H1 (cell line): Measurements from ENCODE around the gene MELK. TPM values are rescaled to one million over a fixed set of nuclear protein-coding genes. Genes with fewer than 3 reads are reported as not detected.

ENCODE experiments used
- CTCF ChIA-PET: fragments of 300-600 bp; sonication (Branson Sonifier 250); formaldehyde crosslinking; loops from one replicate; lab custom pipeline; 2021; ENCODE audit not compliant: partially characterized antibody; lab: Charles Lee
- POLR2A ChIA-PET: fragments of 300-600 bp; sonication (Branson Sonifier 250); formaldehyde crosslinking; loops from one replicate; lab custom pipeline; 2021; ENCODE audit warnings: inconsistent platforms; ENCODE audit not compliant: partially characterized antibody; lab: Charles Lee
- DNase-seq, 2 experiments: peaks; one replicate each; pipeline versions ENCODE4 v3.0.0 to v3.0.0-alpha.2; 2010 to 2022; ENCODE audit warnings: low spot score in 2 of 2, low read depth in 1 of 2, mixed read lengths in 1 of 2
- FAIRE-seq: peaks from 2 replicates; lab custom pipeline; 2011; peaks lifted over from hg19 to GRCh38; lab: Jason Lieb, UNC
- H2AFZ ChIP-seq: 2 replicates; pipeline ENCODE4 v1.8.1; 2012; ENCODE audit warnings: low read length, inconsistent platforms
- H2AK5ac ChIP-seq: 2 replicates; pipeline ENCODE4 v1.6.1; 2013; ENCODE audit warnings: low read depth, low read length
- H2BK120ac ChIP-seq: replicated peaks from 2 replicates; pipeline ENCODE3; 2013; ENCODE audit warnings: low read depth, low read length, inconsistent platforms
- H2BK12ac ChIP-seq: 2 replicates; pipeline ENCODE4 v1.6.1; 2013; ENCODE audit warnings: low read depth, low read length
- H2BK15ac ChIP-seq: 2 replicates; pipeline ENCODE4 v1.6.1; 2013; ENCODE audit warnings: low read length
- H2BK20ac ChIP-seq: 2 replicates; pipeline ENCODE4 v1.6.1; 2013; ENCODE audit warnings: low read length
- H2BK5ac ChIP-seq: 2 replicates; pipeline ENCODE4 v1.6.1; 2013; ENCODE audit warnings: low read depth, low read length
- H3K14ac ChIP-seq: 2 replicates; pipeline ENCODE4 v1.6.1; 2013; ENCODE audit warnings: inconsistent platforms; ENCODE audit not compliant: insufficient read length
- H3K18ac ChIP-seq: 2 replicates; pipeline ENCODE4 v1.6.1; 2013; ENCODE audit warnings: low read length; ENCODE audit errors: extremely low read depth
- H3K23ac ChIP-seq: 2 replicates; pipeline ENCODE4 v1.6.1; 2013; ENCODE audit warnings: inconsistent platforms; ENCODE audit not compliant: insufficient read length
- H3K23me2 ChIP-seq: 2 replicates; pipeline ENCODE4 v1.6.1; 2013; ENCODE audit warnings: low read depth, low read length
- H3K27ac ChIP-seq: 2 replicates; pipeline ENCODE4 v1.6.1; 2011; ENCODE audit warnings: low read depth, low read length, inconsistent platforms
- H3K27me3 ChIP-seq, 4 experiments: replicated peaks in 1 of 4; 1 replicate in 1 of 4; 2 replicates in 3 of 4; pipeline versions ENCODE4 v1.6.1 to v1.8.1; 2011 to 2013; ENCODE audit warnings: low read length in 3 of 4, mild to moderate bottlenecking in 3 of 4, inconsistent platforms in 2 of 4, mixed read lengths in 2 of 4, moderate library complexity in 1 of 4; ENCODE audit not compliant: control insufficient read depth in 3 of 4, insufficient read depth in 3 of 4; ENCODE audit errors: extremely low read depth in 1 of 4
- H3K36me3 ChIP-seq, 4 experiments: 2 replicates each; pipeline versions ENCODE4 v1.6.1 to v1.8.1; 2011 to 2013; ENCODE audit warnings: mild to moderate bottlenecking in 4 of 4, low read length in 3 of 4, moderate library complexity in 2 of 4, control low read depth in 1 of 4, inconsistent platforms in 1 of 4; ENCODE audit not compliant: insufficient read depth in 4 of 4, control insufficient read depth in 2 of 4
- H3K4ac ChIP-seq: replicated peaks from 2 replicates; pipeline ENCODE3; 2013; ENCODE audit warnings: low read length, low read depth, mixed read lengths, inconsistent platforms; ENCODE audit not compliant: insufficient read length
- H3K4me1 ChIP-seq, 4 experiments: replicated peaks in 1 of 4; 1 replicate in 1 of 4; 2 replicates in 3 of 4; pipeline versions ENCODE4 v1.6.1 to v1.8.1; 2011 to 2013; ENCODE audit warnings: low read length in 3 of 4, inconsistent platforms in 2 of 4, mixed read lengths in 1 of 4; ENCODE audit not compliant: insufficient read depth in 4 of 4, control insufficient read depth in 3 of 4
- H3K4me2 ChIP-seq, 2 experiments: 2 replicates each; pipeline versions ENCODE4 v1.6.1 to v1.8.1; 2011 to 2013; ENCODE audit warnings: low read depth in 2 of 2, low read length in 2 of 2, control low read depth in 1 of 2, inconsistent platforms in 1 of 2, mild to moderate bottlenecking in 1 of 2; ENCODE audit not compliant: insufficient read depth in 1 of 2
- H3K4me3 ChIP-seq, 4 experiments: fragments of 200-600, 300-600 bp in 1 of 4; sonication (generic), shearing (Covaris generic), sonication (Bioruptor Twin) in 1 of 4; 2 replicates each; pipeline versions ENCODE4 v1.5.1 to v1.8.1; 2011 to 2016; ENCODE audit warnings: low read length in 4 of 4, low read depth in 3 of 4, control low read depth in 2 of 4, inconsistent platforms in 2 of 4, mild to moderate bottlenecking in 2 of 4, mixed read lengths in 1 of 4, moderate library complexity in 1 of 4; ENCODE audit not compliant: insufficient read depth in 2 of 4; ENCODE audit errors: extremely low read depth in 1 of 4
- H3K56ac ChIP-seq: replicated peaks from 2 replicates; pipeline ENCODE3; 2013; ENCODE audit warnings: low read depth, mild to moderate bottlenecking, mixed read lengths, low read length, inconsistent platforms; ENCODE audit not compliant: insufficient read length
- H3K79me1 ChIP-seq: 2 replicates; pipeline ENCODE4 v1.6.1; 2013; ENCODE audit warnings: low read depth, low read length, control low read depth
- H3K79me2 ChIP-seq, 2 experiments: 2 replicates each; pipeline versions ENCODE4 v1.6.1 to v1.8.1; 2012 to 2013; ENCODE audit warnings: low read length in 2 of 2, mild to moderate bottlenecking in 2 of 2, inconsistent platforms in 1 of 2; ENCODE audit not compliant: insufficient read depth in 2 of 2, control insufficient read depth in 1 of 2
- H3K9ac ChIP-seq, 4 experiments: replicated peaks in 1 of 4; 1 replicate in 1 of 4; 2 replicates in 3 of 4; pipeline versions ENCODE4 v1.6.1 to v1.8.1; 2011 to 2013; ENCODE audit warnings: low read depth in 3 of 4, low read length in 3 of 4, control low read depth in 2 of 4, mild to moderate bottlenecking in 2 of 4, moderate library complexity in 2 of 4, inconsistent platforms in 1 of 4; ENCODE audit errors: extremely low read depth in 1 of 4
- H3K9me3 ChIP-seq, 2 experiments: 2 replicates each; pipeline versions ENCODE4 v1.6.1 to v1.8.1; 2012 to 2013; ENCODE audit warnings: mild to moderate bottlenecking in 2 of 2, moderate library complexity in 2 of 2, control low read depth in 1 of 2, inconsistent platforms in 1 of 2, low read depth in 1 of 2, low read length in 1 of 2, mixed read lengths in 1 of 2; ENCODE audit not compliant: insufficient read depth in 2 of 2
- H4K20me1 ChIP-seq, 2 experiments: replicated peaks in 1 of 2; 2 replicates each; pipeline versions ENCODE3 to v1.8.1; 2011 to 2013; ENCODE audit warnings: inconsistent platforms in 2 of 2, low read length in 2 of 2, mild to moderate bottlenecking in 1 of 2; ENCODE audit not compliant: insufficient read depth in 2 of 2, control insufficient read depth in 1 of 2
- H4K5ac ChIP-seq: 2 replicates; pipeline ENCODE4 v1.6.1; 2013; ENCODE audit warnings: low read length, low read depth, mixed read lengths, inconsistent platforms; ENCODE audit not compliant: insufficient read length
- H4K8ac ChIP-seq: 2 replicates; pipeline ENCODE4 v1.8.0; 2013; ENCODE audit warnings: mild to moderate bottlenecking, moderate library complexity, low read length, inconsistent platforms; ENCODE audit not compliant: insufficient read depth; ENCODE audit errors: extremely low read depth
- H4K91ac ChIP-seq: replicated peaks from 2 replicates; pipeline ENCODE3; 2013; ENCODE audit warnings: low read length, mixed read lengths, inconsistent platforms; ENCODE audit not compliant: insufficient read length
- CTCF ChIP-seq, 3 experiments: IDR thresholded peaks; 1 replicate in 2 of 3; 2 replicates in 1 of 3; pipeline versions ENCODE4 v1.5.1 to v1.6.1; 2011; ENCODE audit warnings: low read length in 3 of 3, mild to moderate bottlenecking in 3 of 3, inconsistent platforms in 2 of 3, low read depth in 1 of 3, moderate library complexity in 1 of 3; ENCODE audit not compliant: insufficient read depth in 1 of 3; ENCODE audit errors: control extremely low read depth in 1 of 3
- MAFK ChIP-seq: IDR thresholded peaks from 2 replicates; pipeline ENCODE4 v1.6.1; 2012; ENCODE audit warnings: low read depth, mild to moderate bottlenecking, improper control_type of control experiment, low read length
- RFX5 ChIP-seq: IDR thresholded peaks from 2 replicates; pipeline ENCODE4 v1.6.1; 2011; ENCODE audit warnings: low read depth, low read length, improper control_type of control experiment, borderline replicate concordance
- WGBS, 2 experiments: shearing (Covaris generic) in 1 of 2; methylation state at CpG; one replicate each; pipeline versions ENCODE4 v1.1.6 to v1.1.7; 2013 to 2015; ENCODE audit warnings: low lambda C conversion rate in 2 of 2, mixed read lengths in 2 of 2, inconsistent platforms in 1 of 2, low coverage in 1 of 2, missing lambda C conversion rate in 1 of 2; ENCODE audit not compliant: insufficient replicate concordance in 2 of 2, insufficient coverage in 1 of 2, insufficient read length in 1 of 2; ENCODE audit errors: extremely low coverage in 1 of 2, missing lambda C conversion rate in 1 of 2; 5-methylcytosine and 5-hydroxymethylcytosine counted together
- polyA plus RNA-seq, 7 experiments: library from polyadenylated mRNA; depleted of rRNA in 3 of 7; stranded (reverse) in 5 of 7; unstranded in 2 of 7; fragments of >200 nt in 5 of 7; fragments of 200-250 nt in 2 of 7; gene quantifications; 1 replicate in 5 of 7; 2 replicates in 1 of 7; 4 replicates in 1 of 7; pipeline versions ENCODE4 v1.2.1 to v1.2.3, GENCODE V29; 2011 to 2013; ENCODE audit warnings: missing spikeins in 2 of 7, mixed read lengths in 2 of 7
- total RNA-seq: library from RNA; stranded (reverse); fragmentation: NEBNext Ultra II Directional; extraction: Animal tissue kit (Norgen Biotek cat#: 25700); gene quantifications from 2 replicates; pipeline ENCODE4 v1.2.1, GENCODE V29; 2021

Gene MELK
- total and polyA plus RNA-seq, 2 of the 8 experiments (the other 6 are each of a cell fraction or from before 2014, with no cell fraction given), result 26.2 to 53.1 TPM

- no peak overlapping the region for H2BK12ac ChIP-seq
- no peak overlapping the region for H3K23ac ChIP-seq
- H3K56ac ChIP-seq, result no peak overlapping the region
- H3K4me1 ChIP-seq, result no peaks in the 10 kb centered on the region
- H3K27me3 ChIP-seq, result no peaks in the 10 kb centered on the region
- H3K36me3 ChIP-seq, result no peaks in the 10 kb centered on the region
- TF ChIP-seq CTCF (IDR thresholded peaks at IDR 0.05; ENCODE audit: control extremely low read depth in 1 of 3, insufficient read depth in 1 of 3, low read depth in 1 of 3, low read length in 3 of 3) (no peak), RFX5 (no peak), MAFK (no peak)
- no peak for DNase-seq
- no peak overlapping the region for H3K27ac ChIP-seq
- H2AK5ac ChIP-seq, result no peak overlapping the region
- no peak overlapping the region for H2BK15ac ChIP-seq
- no peak overlapping the region for H3K4ac ChIP-seq
- no peak overlapping the region for H3K4me2 ChIP-seq
- H3K79me1 ChIP-seq, result no peaks in the 10 kb centered on the region
- no peak overlapping the region for H4K91ac ChIP-seq
- no peak overlapping the region for H3K18ac ChIP-seq
- H3K14ac ChIP-seq, result no peak overlapping the region
- no peak overlapping the region for H2AFZ ChIP-seq
- no peaks in the 10 kb centered on the region for H3K79me2 ChIP-seq
- H4K5ac ChIP-seq, result no peak overlapping the region
- ChIA-PET POLR2A (no interaction called here), CTCF (interaction anchor here (1.4 kb wide), 1 partner anchor 9 kb away, joined by 4 read pairs; no protein-coding TSS in a partner anchor)
- H2BK20ac ChIP-seq, result no peak overlapping the region
- no peak for FAIRE-seq
- 91% methylated on average over 9 of the region's 9 CpGs; no CpG with 5 or more reads in 1 of the 2 experiments for WGBS, 2 experiments
- H2BK5ac ChIP-seq, result no peak overlapping the region
- H3K23me2 ChIP-seq, result no peaks in the 10 kb centered on the region
- no peak overlapping the region for H4K8ac ChIP-seq
- no peak overlapping the region for H3K9ac ChIP-seq
- H3K4me3 ChIP-seq, result no peak overlapping the region
- H4K20me1 ChIP-seq, result no peaks in the 10 kb centered on the region
- no peaks in the 10 kb centered on the region for H3K9me3 ChIP-seq
- no peak overlapping the region for H2BK120ac ChIP-seq
Measured at GRCh38 chr9:36720043-36720442, 147.3 kb downstream of the MELK start.
